22Rv1 (cell line): ENCODE results near the gene PNMA1.

Experiments used
- CTCF ChIP-seq: fragments of 450-650 bp; IDR thresholded peaks from 2 replicates; pipeline ENCODE4 v1.5.1; 2017; ENCODE audit warnings: mild to moderate bottlenecking
- ZFX ChIP-seq: fragments of 450-650 bp; IDR thresholded peaks from 2 replicates; pipeline ENCODE4 v1.6.1; 2017; ENCODE audit warnings: antibody characterized with exemption, borderline replicate concordance

- no peak for TF ChIP-seq CTCF
- TF ChIP-seq ZFX = no peak
Measured at GRCh38 chr14:73666583-73666982, 47.6 kb downstream of the PNMA1 start.
